ENCODE measurements around the gene ABTB2.

Gene ABTB2

GRCh38 chr11:34161361-34161760 is 196.4 kb downstream of the ABTB2 start:
- no peak for TF ChIP-seq CTCF (conservative IDR thresholded peaks at IDR 0.05; ENCODE audit: low read depth, low read length)
- DNase-seq (ENCODE audit: low read depth): no peak
- no peak overlapping the region for H3K4me3 ChIP-seq (ENCODE audit: low read length)

- no peak for TF ChIP-seq CTCF (conservative IDR thresholded peaks at IDR 0.05; ENCODE audit: low read depth, low read length)
- H3K4me3 ChIP-seq (ENCODE audit: low read length): no peak overlapping the region
- no peak for DNase-seq (ENCODE audit: low read depth)
Observed at GRCh38 chr11:34160791-34161190, 197.0 kb downstream of the ABTB2 start.

- no peak overlapping the region for H3K4me3 ChIP-seq (ENCODE audit: low read length)
- no peak for TF ChIP-seq CTCF (conservative IDR thresholded peaks at IDR 0.05; ENCODE audit: low read depth, low read length)
- DNase-seq (ENCODE audit: low read depth): no peak
Observed at GRCh38 chr11:34160049-34160721, 197.6 kb downstream of the ABTB2 start.

GRCh38 chr11:34158661-34159060 is 199.1 kb downstream of the ABTB2 start:
- no peak for TF ChIP-seq CTCF (conservative IDR thresholded peaks at IDR 0.05; ENCODE audit: low read depth, low read length)
- H3K4me3 ChIP-seq (ENCODE audit: low read length): no peak overlapping the region
- DNase-seq (ENCODE audit: low read depth): no peak

- H3K4me3 ChIP-seq (ENCODE audit: low read length): no peak overlapping the region
- no peak for TF ChIP-seq CTCF (conservative IDR thresholded peaks at IDR 0.05; ENCODE audit: low read depth, low read length)
- DNase-seq (ENCODE audit: low read depth): no peak
Observed at GRCh38 chr11:34157163-34157562, 200.6 kb downstream of the ABTB2 start.

- H3K4me3 ChIP-seq (ENCODE audit: low read length): no peak overlapping the region
- no peak for TF ChIP-seq CTCF (conservative IDR thresholded peaks at IDR 0.05; ENCODE audit: low read depth, low read length)
- DNase-seq (ENCODE audit: low read depth): no peak
Observed at GRCh38 chr11:34155757-34156062, 202.1 kb downstream of the ABTB2 start.

GRCh38 chr11:34155057-34155756 is 202.6 kb downstream of the ABTB2 start:
- no peak for TF ChIP-seq CTCF (conservative IDR thresholded peaks at IDR 0.05; ENCODE audit: low read depth, low read length)
- no peak overlapping the region for H3K4me3 ChIP-seq (ENCODE audit: low read length)
- no peak for DNase-seq (ENCODE audit: low read depth)
